ENCODE data around the gene EDN2. TPM values are rescaled to one million over a fixed set of nuclear protein-coding genes. Genes with fewer than 3 reads are reported as not detected.

EDN2 gene
- total RNA-seq, 1 experiment from 2014 or later: 0.24 TPM

- Histone ChIP-seq H4K91ac (ENCODE audit: insufficient read length, low read depth, low read length) (no peak overlapping the region), H3K9ac (ENCODE audit: extremely low read depth, insufficient read length, low read length) (no peak overlapping the region)
Observed at GRCh38 chr1:41493626-41494350, 9.3 kb upstream of the EDN2 start.

More at GRCh38 chr1:41493626-41494350, 9.3 kb upstream of the EDN2 start:
- Mint-ChIP-seq H3K4me3 (no peak overlapping the region), H3K4me1 (peaks cover 27% of the 10 kb centered on the region in 2 experiments), H3K9me3 (peaks cover 0 to 3% of the 10 kb centered on the region in 2 experiments; a peak in 2 of 5 replicates), H3K36me3 (ENCODE audit: insufficient read depth in 1 of 3, low read depth in 3 of 3) (peaks cover 0 to 2% (median 2%) of the 10 kb centered on the region in 3 experiments; a peak in 1 of 7 replicates), H3K27me3 (ENCODE audit: low read depth) (peaks cover 24% of the 10 kb centered on the region), H3K27ac (no peak overlapping the region)
- no peak overlapping the region for H3K18ac ChIP-seq (ENCODE audit: insufficient read length, low read depth, low read length)
- H3K4me2 ChIP-seq (ENCODE audit: insufficient read depth, insufficient read length, low read length): no peak overlapping the region
- no peak overlapping the region for H3K4ac ChIP-seq (ENCODE audit: low read depth, low read length)
- no peak overlapping the region for H3T11ph ChIP-seq (ENCODE audit: low read length)
- no peak overlapping the region for H2BK15ac ChIP-seq (ENCODE audit: low read depth, low read length)
- no peak overlapping the region for H4K8ac ChIP-seq (replicated peaks; ENCODE audit: insufficient read length, low read depth, low read length)
- no peak for DNase-seq
- no peak overlapping the region for H2AK5ac ChIP-seq (ENCODE audit: insufficient read length, low read length)
- H3K27me3 ChIP-seq (ENCODE audit: insufficient read depth, low read length): no peaks in the 10 kb centered on the region; the same call in 1 of the 2 replicates
- H3K14ac ChIP-seq (ENCODE audit: insufficient read depth, low read length): no peak overlapping the region; the same call in 1 of the 2 replicates
- H3K79me1 ChIP-seq (ENCODE audit: insufficient read depth, low read depth, low read length, poor library complexity, severe bottlenecking): no peaks in the 10 kb centered on the region
- no CpG with 5 or more reads among the region's 9 CpGs for WGBS (ENCODE audit: extremely low coverage, insufficient read length, low lambda C conversion rate)
- no peak overlapping the region for H3K56ac ChIP-seq (ENCODE audit: insufficient read length, low read depth, low read length)
- H2BK5ac ChIP-seq (ENCODE audit: insufficient read length, low read length): no peak overlapping the region
- H3K23me2 ChIP-seq (ENCODE audit: insufficient read length, low read depth, low read length, poor library complexity, severe bottlenecking): no peaks in the 10 kb centered on the region
- H3K9me3 ChIP-seq (ENCODE audit: control insufficient read depth, low read depth, low read length): no peaks in the 10 kb centered on the region
- H3K79me2 ChIP-seq (ENCODE audit: insufficient read depth, low read length): no peaks in the 10 kb centered on the region
- no peak overlapping the region for H2BK120ac ChIP-seq (ENCODE audit: low read depth, low read length, poor library complexity, severe bottlenecking)
- no peak overlapping the region for H2BK12ac ChIP-seq (ENCODE audit: insufficient read length, low read depth, low read length)
- H3K23ac ChIP-seq (ENCODE audit: insufficient read length, low read depth, low read length): no peak overlapping the region
- no peaks in the 10 kb centered on the region for H4K20me1 ChIP-seq (ENCODE audit: control insufficient read depth, insufficient read depth, insufficient read length)
- H2BK20ac ChIP-seq (ENCODE audit: low read depth, low read length, poor library complexity, severe bottlenecking): no peak overlapping the region
- no peak overlapping the region for H3K27ac ChIP-seq (ENCODE audit: insufficient read length, low read depth, low read length)
- no peak overlapping the region for H2AFZ ChIP-seq (ENCODE audit: low read length)
- H4K5ac ChIP-seq (ENCODE audit: insufficient read length, low read depth, low read length): no peak overlapping the region
- TF ChIP-seq CTCF (conservative IDR thresholded peaks at IDR 0.05): no peak
- H3K4me1 ChIP-seq (ENCODE audit: insufficient read depth, low read length): no peaks in the 10 kb centered on the region

Measured in H9 (cell line).